BE2C (cell line): ENCODE measurements around the gene ARHGAP31.

Source experiments
- DNase-seq: peaks from one replicate; pipeline ENCODE4 v3.0.0-alpha.2; 2020
- H3K27me3 ChIP-seq: fragments of 250-450 bp; sonication (Bioruptor Pico); 2 replicates; pipeline ENCODE4 v1.5.1; 2020; ENCODE audit warnings: mild to moderate bottlenecking
- H3K36me3 ChIP-seq: fragments of 250-450 bp; sonication (Bioruptor Pico); 2 replicates; pipeline ENCODE4 v1.5.1; 2020; ENCODE audit warnings: mild to moderate bottlenecking
- H3K4me1 ChIP-seq: fragments of 250-450 bp; sonication (Bioruptor Pico); 2 replicates; pipeline ENCODE4 v1.5.1; 2020
- H3K4me3 ChIP-seq: 2 replicates; pipeline ENCODE4 v1.5.1; 2011; ENCODE audit warnings: low read depth, low read length
- H3K9me3 ChIP-seq: fragments of 250-450 bp; sonication (Bioruptor Pico); 2 replicates; pipeline ENCODE4 v1.5.1; 2020
- CTCF ChIP-seq: IDR thresholded peaks from 2 replicates; pipeline ENCODE4 v1.5.1; 2012; ENCODE audit warnings: mild to moderate bottlenecking, low read depth, low read length

The ARHGAP31 gene

DNA sequence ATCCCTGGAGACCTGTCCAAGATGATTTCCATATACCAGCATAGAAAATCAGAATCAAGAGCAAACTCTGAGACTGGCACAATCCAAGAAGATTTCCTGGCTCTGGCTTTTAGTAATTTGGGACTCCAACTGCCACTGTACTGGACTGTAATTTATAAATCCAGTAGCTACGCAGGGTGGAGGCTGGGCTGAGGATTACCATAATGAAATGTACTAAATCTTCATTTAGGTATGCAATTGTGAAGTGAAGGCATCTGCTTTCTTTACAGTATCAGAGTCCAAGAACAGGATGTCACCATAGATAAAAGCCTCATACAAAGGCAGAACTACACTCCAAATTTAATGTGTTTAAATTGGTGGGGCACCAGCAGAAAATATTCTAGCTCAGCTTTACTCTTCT lies 122.7 kb downstream of the ARHGAP31 start:
- H3K27me3 ChIP-seq, result no peaks in the 10 kb centered on the region
- H3K4me1 ChIP-seq, result peaks cover 3% of the 10 kb centered on the region; the same call in 1 of the 2 replicates
- H3K36me3 ChIP-seq, result no peaks in the 10 kb centered on the region
- no peak overlapping the region for H3K4me3 ChIP-seq
- no peak for TF ChIP-seq CTCF
- no peak for DNase-seq
- no peaks in the 10 kb centered on the region for H3K9me3 ChIP-seq

- no peaks in the 10 kb centered on the region for H3K27me3 ChIP-seq
- no peaks in the 10 kb centered on the region for H3K36me3 ChIP-seq
- TF ChIP-seq CTCF, result no peak
- no peaks in the 10 kb centered on the region for H3K9me3 ChIP-seq
- no peak for DNase-seq
- H3K4me1 ChIP-seq, result peaks cover 3% of the 10 kb centered on the region; the same call in 1 of the 2 replicates
- no peak overlapping the region for H3K4me3 ChIP-seq
Measured at GRCh38 chr3:119417771-119418512, 123.8 kb downstream of the ARHGAP31 start.

DNA sequence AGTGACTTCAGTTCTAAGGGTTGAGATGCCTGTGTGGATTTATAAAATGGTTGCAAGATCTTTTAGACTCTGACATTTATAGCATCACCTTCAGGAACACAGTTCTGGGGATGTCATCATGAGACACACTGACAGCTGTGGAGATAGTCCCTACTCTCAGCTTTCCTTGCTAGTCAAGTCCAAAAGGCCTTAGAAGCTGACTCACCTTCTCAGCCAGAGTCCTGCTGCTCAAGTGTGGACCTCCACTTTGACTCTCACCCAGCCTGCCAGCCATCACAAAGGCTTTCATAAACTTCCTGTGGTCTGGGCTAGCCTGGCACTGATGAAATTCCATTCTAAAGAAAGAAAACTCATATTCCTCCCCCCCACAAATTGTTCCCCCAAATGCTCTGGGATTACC lies 124.5 kb downstream of the ARHGAP31 start:
- H3K4me1 ChIP-seq, result peaks cover 3% of the 10 kb centered on the region; the same call in 1 of the 2 replicates
- H3K36me3 ChIP-seq, result no peaks in the 10 kb centered on the region
- no peak overlapping the region for H3K4me3 ChIP-seq
- no peak for TF ChIP-seq CTCF
- DNase-seq, result no peak
- H3K9me3 ChIP-seq, result no peaks in the 10 kb centered on the region
- H3K27me3 ChIP-seq, result no peaks in the 10 kb centered on the region

GRCh38 chr3:119420196-119420595 lies 126.0 kb downstream of the ARHGAP31 start:
- no peaks in the 10 kb centered on the region for H3K27me3 ChIP-seq
- H3K4me3 ChIP-seq, result no peak overlapping the region
- TF ChIP-seq CTCF, result peak; percentile 50
- no peak for DNase-seq
- no peaks in the 10 kb centered on the region for H3K9me3 ChIP-seq
- peaks cover 3% of the 10 kb centered on the region; the same call in 1 of the 2 replicates for H3K4me1 ChIP-seq
- no peaks in the 10 kb centered on the region for H3K36me3 ChIP-seq

DNA sequence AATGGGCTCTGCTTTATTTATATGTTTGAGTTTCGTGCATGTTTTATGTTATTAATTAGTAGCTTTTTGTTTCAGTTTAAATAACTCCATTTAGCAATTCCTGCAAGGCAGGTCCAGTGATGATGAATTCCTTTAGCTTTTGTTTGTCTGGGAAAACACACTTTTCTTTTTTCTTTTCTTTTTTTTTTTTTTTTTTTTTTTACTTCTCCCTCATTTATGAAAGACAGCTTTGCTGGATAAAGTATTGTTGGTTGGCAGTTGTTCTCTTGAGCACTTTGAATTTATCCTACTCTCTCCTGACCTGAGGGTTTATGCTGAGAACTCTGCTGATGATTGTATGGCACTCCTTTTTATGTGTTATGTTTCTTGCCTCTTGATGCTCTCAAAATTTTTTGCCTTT lies 133.5 kb downstream of the ARHGAP31 start:
- no peak for DNase-seq
- Histone ChIP-seq H3K4me1 (no peaks in the 10 kb centered on the region), H3K27me3 (no peaks in the 10 kb centered on the region), H3K9me3 (peaks cover 5% of the 10 kb centered on the region), H3K36me3 (peaks cover 39% of the 10 kb centered on the region), H3K4me3 (no peak overlapping the region)
- TF ChIP-seq CTCF, result no peak

- H3K27me3 ChIP-seq, result no peaks in the 10 kb centered on the region
- H3K4me1 ChIP-seq, result no peaks in the 10 kb centered on the region
- DNase-seq, result peak; percentile 37
- H3K36me3 ChIP-seq, result peaks cover 45% of the 10 kb centered on the region
- H3K9me3 ChIP-seq, result peaks cover 5% of the 10 kb centered on the region
- H3K4me3 ChIP-seq, result no peak overlapping the region
- TF ChIP-seq CTCF, result peak; percentile 44
Measured at GRCh38 chr3:119428538-119428937, 134.4 kb downstream of the ARHGAP31 start.
